HG03378 (cell line): ENCODE measurements around the gene EGF.
"Not testable (repeated sequence)": the region's sequence is repeated elsewhere in the genome, so short reads cannot be mapped to it uniquely, and the experiment has no call there.

Experiments
- ATAC-seq: cut with Tn5 transposase; IDR thresholded peaks from one replicate; pipeline ENCODE4 v1.9.1; 2021; ENCODE audit warnings: mild to moderate bottlenecking, moderate library complexity; ENCODE audit not compliant: unreplicated experiment

The EGF gene

DNA sequence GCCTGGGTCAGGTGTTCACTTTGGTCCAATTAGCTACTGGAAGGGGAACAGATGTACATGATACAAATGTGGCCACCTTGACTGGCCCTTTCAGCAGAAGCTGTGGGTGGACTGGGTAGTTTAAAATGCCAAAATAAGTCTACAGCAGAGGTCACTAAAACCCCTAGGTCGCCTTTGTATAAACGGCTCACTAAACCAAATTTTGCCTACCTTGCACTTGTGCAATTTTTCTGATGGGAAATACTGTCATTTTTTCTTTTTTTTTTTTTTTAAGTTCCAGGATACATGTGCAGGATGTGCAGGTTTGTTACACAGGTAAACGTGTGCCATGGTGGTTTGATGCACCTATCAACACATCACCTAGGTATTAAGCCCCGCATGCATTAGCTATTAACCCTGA lies 109.8 kb downstream of the EGF start:
- ATAC-seq: no peak

DNA sequence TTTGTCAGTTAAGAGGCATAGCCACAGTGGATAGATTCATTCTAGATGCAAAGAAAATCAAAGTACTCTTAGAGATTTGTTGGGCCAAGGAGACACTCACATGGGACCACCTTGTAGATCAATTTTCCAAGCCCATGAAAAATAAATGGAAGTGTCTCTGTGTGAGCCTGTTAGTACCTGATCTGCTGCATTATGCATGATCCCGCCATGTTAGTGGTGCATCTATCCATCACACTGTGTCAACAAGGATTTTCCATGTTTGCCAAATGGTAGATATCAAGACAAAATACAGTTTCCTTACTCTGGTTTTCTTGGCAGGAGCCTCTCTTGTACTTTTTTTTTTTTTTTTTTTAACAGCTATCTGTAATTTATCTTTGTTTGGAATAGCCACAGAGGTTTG lies 112.4 kb downstream of the EGF start:
- ATAC-seq: no peak

- ATAC-seq: no peak
Observed at GRCh38 chr4:110025718-110026117, 113.0 kb downstream of the EGF start.

DNA sequence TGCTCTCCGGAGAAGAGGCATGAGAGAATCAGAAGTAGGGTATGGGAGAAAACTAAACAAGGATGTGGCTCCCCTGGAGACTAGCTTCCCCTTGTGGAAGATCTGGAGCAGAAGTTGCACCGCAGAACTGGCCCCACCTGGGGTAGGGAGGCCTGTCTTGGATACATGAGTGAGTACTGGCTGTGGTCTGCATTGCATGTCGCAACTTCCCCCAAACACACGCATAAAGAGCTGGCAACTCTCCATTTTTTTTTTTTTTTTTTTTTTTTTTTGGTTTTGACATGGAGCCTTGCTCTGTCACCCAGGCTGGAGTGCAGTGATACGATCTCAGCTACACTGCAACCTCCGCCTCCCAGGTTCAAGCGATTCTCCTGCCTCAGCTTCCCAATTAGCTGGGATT lies 119.9 kb downstream of the EGF start:
- ATAC-seq: no peak

DNA sequence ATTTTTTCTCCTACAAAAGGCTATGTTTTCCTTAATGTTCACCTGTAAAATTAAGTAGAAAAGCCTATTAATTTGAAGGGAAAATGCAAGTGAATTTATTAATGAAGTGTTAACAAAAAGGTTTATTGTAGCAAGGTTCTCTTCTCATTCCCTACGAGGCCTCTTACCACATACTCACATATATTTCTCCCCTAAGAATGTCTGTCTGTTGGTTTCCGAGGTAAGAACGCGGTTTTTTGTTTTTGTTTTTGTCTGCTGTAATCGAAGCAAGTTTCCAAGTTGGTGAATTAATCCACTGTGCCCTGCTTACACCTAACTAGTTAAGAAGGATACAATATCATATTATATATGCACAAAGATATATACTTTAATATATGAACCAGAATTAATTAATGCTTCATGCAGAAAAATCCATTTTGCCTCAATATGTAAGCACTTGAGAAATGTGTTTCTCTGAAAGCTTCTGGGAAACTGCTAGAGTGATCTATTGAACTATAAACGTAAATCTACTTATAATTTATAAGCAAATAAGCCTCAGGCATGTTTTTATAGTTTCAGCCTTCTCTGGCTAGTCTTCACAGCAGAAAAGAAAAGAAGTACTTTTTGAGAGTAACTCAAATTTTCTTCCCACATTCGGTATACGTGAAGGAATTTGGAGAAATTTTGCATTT lies 120.8 kb downstream of the EGF start:
- no peak for ATAC-seq

GRCh38 chr4:110034026-110034393 lies 121.3 kb downstream of the EGF start:
- peak; percentile 99 for ATAC-seq

GRCh38 chr4:110039164-110039563 lies 126.5 kb downstream of the EGF start:
- not testable (repeated sequence) for ATAC-seq

DNA sequence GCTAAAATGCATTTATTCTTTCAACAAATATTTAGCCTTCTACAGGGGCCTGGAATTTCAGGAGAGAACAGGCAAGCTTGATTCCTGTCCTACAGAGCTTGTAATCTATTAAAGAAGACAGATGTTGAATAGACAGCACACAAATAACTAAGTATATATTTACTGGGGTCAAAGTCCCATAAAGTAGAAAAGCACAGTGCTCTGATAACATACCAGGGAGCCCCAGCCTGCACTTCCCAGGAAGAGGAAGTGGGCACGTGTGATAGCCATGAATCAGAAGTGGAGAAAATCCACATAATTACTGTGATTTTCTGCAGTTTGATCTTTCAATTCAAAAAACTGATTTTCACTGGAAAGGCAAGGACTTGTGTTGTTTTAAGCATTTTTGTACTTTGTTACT lies 129.1 kb downstream of the EGF start:
- ATAC-seq: no peak

DNA sequence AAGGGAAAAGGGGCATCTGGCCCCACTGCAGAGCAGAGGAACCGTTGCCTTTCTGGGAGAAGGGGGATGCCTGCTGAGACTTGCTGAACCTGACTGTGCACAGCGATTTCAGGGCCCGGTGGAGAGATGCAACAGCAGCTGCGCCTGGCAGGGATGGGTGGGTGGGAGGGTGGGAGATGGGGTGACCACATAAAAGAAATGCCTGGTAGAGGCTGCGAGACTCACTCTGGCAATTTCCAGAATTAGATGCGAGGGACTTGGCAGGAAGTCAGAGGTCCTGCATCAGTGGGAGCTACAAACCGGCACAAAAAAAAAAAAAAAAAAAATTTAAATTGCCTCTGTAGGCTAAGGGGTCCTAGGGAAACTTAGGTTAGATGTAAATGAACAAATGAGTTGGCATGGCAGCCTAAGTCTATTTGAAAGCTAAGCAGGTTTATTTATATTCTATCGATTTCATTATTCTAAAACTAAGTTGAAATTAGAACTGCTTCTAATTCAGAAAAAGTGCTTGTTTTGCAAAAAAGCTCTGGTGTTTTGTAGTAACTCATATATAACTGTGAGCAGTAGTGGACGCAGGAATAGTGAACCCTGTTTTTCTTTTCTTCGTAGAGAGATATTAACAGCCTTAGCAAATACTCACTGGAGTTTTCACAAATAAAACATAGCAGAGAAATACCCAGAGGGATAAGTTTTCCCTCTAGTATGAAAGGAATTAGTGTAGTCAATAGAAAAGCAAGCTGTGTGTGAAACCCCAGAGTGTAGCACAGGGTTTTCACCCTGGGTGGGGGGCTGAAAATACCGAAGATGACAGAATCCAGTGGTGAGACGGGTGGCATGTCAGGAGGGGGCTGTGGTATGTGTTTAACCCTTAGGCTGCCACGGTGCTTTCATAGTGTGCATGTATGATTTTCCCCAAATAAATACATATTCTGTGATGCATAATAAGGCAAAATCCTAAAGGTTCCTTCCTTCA lies 130.1 kb downstream of the EGF start:
- ATAC-seq: no peak

GRCh38 chr4:110046588-110047049 lies 133.9 kb downstream of the EGF start:
- no peak for ATAC-seq

- ATAC-seq: peak; percentile 69
Observed at GRCh38 chr4:110049951-110050925, 137.6 kb downstream of the EGF start.

DNA sequence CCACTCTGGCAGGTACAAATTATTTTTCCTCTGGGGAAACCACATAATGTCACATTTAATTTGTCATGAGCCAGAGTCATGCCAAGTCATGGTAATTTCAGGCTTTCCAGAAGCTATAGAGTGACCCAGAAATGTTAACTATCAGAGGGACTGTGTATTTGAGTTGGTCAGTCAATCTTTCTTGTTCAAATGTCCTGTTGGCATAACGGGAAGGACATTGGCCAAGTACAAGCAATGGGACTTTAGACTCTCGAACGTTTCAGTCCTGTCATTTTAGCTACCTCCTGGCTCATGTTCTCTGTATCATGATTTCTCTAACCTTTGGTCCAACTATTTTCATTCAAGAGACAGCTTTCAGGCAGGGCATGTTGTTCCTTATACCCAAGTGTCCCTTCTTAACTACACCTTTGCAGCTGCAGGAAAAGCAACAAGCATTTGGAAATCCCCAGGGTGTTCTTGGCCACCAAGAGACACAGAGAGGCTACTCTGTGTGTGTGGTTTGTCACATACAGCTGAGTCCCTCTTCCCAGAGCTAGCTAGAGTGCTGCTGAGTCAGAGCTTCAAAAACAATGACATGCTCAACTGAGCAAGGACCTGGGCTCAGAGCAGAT lies 142.6 kb downstream of the EGF start:
- peak; percentile 85 for ATAC-seq

DNA sequence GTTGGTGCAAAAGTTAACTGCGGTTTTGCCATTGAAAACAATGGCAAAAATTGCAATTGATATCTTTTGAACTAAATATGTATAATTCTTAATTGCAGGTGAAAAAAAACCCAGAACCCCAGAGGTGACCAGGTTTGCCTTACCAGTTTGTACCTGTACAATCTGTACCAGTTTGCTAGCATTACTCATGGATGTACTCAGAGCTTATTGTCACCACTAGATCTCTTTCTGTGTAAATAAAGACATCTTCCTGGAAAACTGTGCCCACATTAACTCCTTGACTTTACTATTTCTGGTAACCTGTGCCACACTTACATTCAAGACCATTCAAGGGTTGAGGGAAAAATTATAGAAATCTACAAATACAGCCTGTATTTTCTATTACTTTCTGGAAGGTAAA lies 146.0 kb downstream of the EGF start:
- no peak for ATAC-seq

- ATAC-seq: peak; percentile 87
Observed at GRCh38 chr4:110059556-110060191, 147.0 kb downstream of the EGF start.

DNA sequence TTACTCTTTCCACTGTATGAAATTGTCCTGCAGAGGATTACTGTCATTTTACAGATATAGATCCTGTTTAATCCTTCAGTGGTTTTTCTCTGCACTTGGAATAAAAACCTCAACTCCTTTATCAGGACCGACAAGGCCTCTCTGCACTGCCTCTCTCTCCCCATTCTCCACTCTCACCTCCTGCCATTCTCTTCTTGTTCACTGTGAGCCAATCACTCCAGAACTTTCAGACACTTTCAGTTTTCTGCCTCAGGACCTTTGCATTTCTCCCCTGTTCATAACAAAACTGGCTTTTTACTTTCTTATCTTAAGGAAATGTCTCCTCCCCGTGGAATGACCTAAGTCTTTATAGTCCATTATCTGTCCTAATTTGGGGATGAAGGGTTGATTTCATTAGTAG lies 148.4 kb downstream of the EGF start:
- no peak for ATAC-seq
